H9 (cell line): Measurements from ENCODE around the gene LRRC7. TPM values are rescaled to one million over a fixed set of nuclear protein-coding genes. Genes with fewer than 3 reads are reported as not detected.

Experiments used
- DNase-seq: peaks from one replicate; pipeline ENCODE4 v3.0.0-alpha.2; 2017
- H2AFZ ChIP-seq: one replicate; pipeline ENCODE4 v1.6.1; 2013; ENCODE audit warnings: mild to moderate bottlenecking, low read length, control low read depth, moderate library complexity
- H2AK5ac ChIP-seq: 2 replicates; pipeline ENCODE4 v1.6.1; 2013; ENCODE audit warnings: low read length, control low read depth, mixed read lengths; ENCODE audit not compliant: insufficient read length
- H2BK120ac ChIP-seq: one replicate; pipeline ENCODE4 v1.6.1; 2013; ENCODE audit warnings: low read depth, mild to moderate bottlenecking, low read length, control low read depth, inconsistent platforms; ENCODE audit not compliant: poor library complexity, severe bottlenecking
- H2BK12ac ChIP-seq: 2 replicates; pipeline ENCODE4 v1.6.1; 2013; ENCODE audit warnings: low read length, control low read depth, mixed read lengths, low read depth; ENCODE audit not compliant: insufficient read length
- H2BK15ac ChIP-seq: 2 replicates; pipeline ENCODE4 v1.6.1; 2013; ENCODE audit warnings: low read depth, low read length, control low read depth
- H2BK20ac ChIP-seq: one replicate; pipeline ENCODE4 v1.6.1; 2013; ENCODE audit warnings: low read depth, mild to moderate bottlenecking, low read length, control low read depth, inconsistent platforms; ENCODE audit not compliant: poor library complexity, severe bottlenecking
- H2BK5ac ChIP-seq: 2 replicates; pipeline ENCODE4 v1.6.1; 2013; ENCODE audit warnings: low read length, control low read depth, mixed read lengths; ENCODE audit not compliant: insufficient read length
- H3K14ac ChIP-seq: 2 replicates; pipeline ENCODE4 v1.6.1; 2013; ENCODE audit warnings: low read length, control low read depth; ENCODE audit not compliant: insufficient read depth
- H3K18ac ChIP-seq: 2 replicates; pipeline ENCODE4 v1.6.1; 2013; ENCODE audit warnings: low read depth, mild to moderate bottlenecking, mixed read lengths, low read length, control low read depth; ENCODE audit not compliant: insufficient read length
- H3K23ac ChIP-seq: 2 replicates; pipeline ENCODE4 v1.6.1; 2013; ENCODE audit warnings: low read length, control low read depth, mixed read lengths, low read depth; ENCODE audit not compliant: insufficient read length
- H3K23me2 ChIP-seq: 2 replicates; pipeline ENCODE4 v1.6.1; 2013; ENCODE audit warnings: low read depth, mild to moderate bottlenecking, mixed read lengths, low read length, control low read depth; ENCODE audit not compliant: insufficient read length, poor library complexity, severe bottlenecking
- H3K27ac ChIP-seq: 2 replicates; pipeline ENCODE4 v1.5.1; 2013; ENCODE audit warnings: low read length, control low read depth, mixed read lengths, low read depth; ENCODE audit not compliant: insufficient read length
- H3K27me3 ChIP-seq: 2 replicates; pipeline ENCODE4 v1.6.1; 2013; ENCODE audit warnings: low read length, control low read depth, inconsistent platforms; ENCODE audit not compliant: insufficient read depth
- H3K4ac ChIP-seq: 2 replicates; pipeline ENCODE4 v1.6.1; 2013; ENCODE audit warnings: low read depth, mild to moderate bottlenecking, control low read depth, inconsistent platforms, low read length, moderate library complexity
- H3K4me1 ChIP-seq: 2 replicates; pipeline ENCODE4 v1.6.1; 2013; ENCODE audit warnings: low read length, control low read depth, inconsistent platforms; ENCODE audit not compliant: insufficient read depth
- H3K4me2 ChIP-seq: 2 replicates; pipeline ENCODE4 v1.6.1; 2013; ENCODE audit warnings: low read length, control low read depth, mixed read lengths; ENCODE audit not compliant: insufficient read length, insufficient read depth
- H3K56ac ChIP-seq: 2 replicates; pipeline ENCODE4 v1.6.1; 2013; ENCODE audit warnings: low read depth, mild to moderate bottlenecking, mixed read lengths, low read length, control low read depth; ENCODE audit not compliant: insufficient read length
- H3K79me1 ChIP-seq: 2 replicates; pipeline ENCODE4 v1.6.1; 2013; ENCODE audit warnings: low read depth, mild to moderate bottlenecking, moderate library complexity, low read length, control low read depth, inconsistent platforms; ENCODE audit not compliant: insufficient read depth, poor library complexity, severe bottlenecking
- H3K79me2 ChIP-seq: 2 replicates; pipeline ENCODE4 v1.6.1; 2013; ENCODE audit warnings: low read length, control low read depth, inconsistent platforms; ENCODE audit not compliant: insufficient read depth
- H3K9ac ChIP-seq: 2 replicates; pipeline ENCODE4 v1.6.1; 2013; ENCODE audit warnings: low read length, control low read depth, mixed read lengths; ENCODE audit not compliant: insufficient read length; ENCODE audit errors: extremely low read depth
- H3K9me3 ChIP-seq: one replicate; pipeline ENCODE4 v1.6.1; 2013; ENCODE audit warnings: low read depth, low read length, inconsistent platforms; ENCODE audit not compliant: control insufficient read depth
- H3T11ph ChIP-seq: one replicate; pipeline ENCODE4 v1.6.1; 2013; ENCODE audit warnings: mild to moderate bottlenecking, low read length, control low read depth, inconsistent platforms
- H4K20me1 ChIP-seq: one replicate; pipeline ENCODE4 v1.6.1; 2013; ENCODE audit not compliant: control insufficient read depth, insufficient read length, insufficient read depth
- H4K5ac ChIP-seq: 2 replicates; pipeline ENCODE4 v1.6.1; 2013; ENCODE audit warnings: low read depth, mild to moderate bottlenecking, mixed read lengths, low read length, control low read depth; ENCODE audit not compliant: insufficient read length
- H4K8ac ChIP-seq: replicated peaks from 2 replicates; pipeline ENCODE4 v1.6.1; 2013; ENCODE audit warnings: low read length, control low read depth, mixed read lengths, low read depth; ENCODE audit not compliant: insufficient read length
- H4K91ac ChIP-seq: 2 replicates; pipeline ENCODE4 v1.6.1; 2013; ENCODE audit warnings: low read depth, mild to moderate bottlenecking, moderate library complexity, mixed read lengths, low read length, control low read depth; ENCODE audit not compliant: insufficient read length
- H3K27ac Mint-ChIP-seq, 3 experiments: 2 replicates in 2 of 3; 3 replicates in 1 of 3; pipeline ENCODE4 v1.8.0; 2020 to 2021; ENCODE audit warnings: mixed read lengths in 3 of 3, mild to moderate bottlenecking in 1 of 3, moderate library complexity in 1 of 3
- H3K27me3 Mint-ChIP-seq: 2 replicates; pipeline ENCODE4 v1.8.0; 2021; ENCODE audit warnings: low read depth, mild to moderate bottlenecking, moderate library complexity, mixed read lengths
- H3K36me3 Mint-ChIP-seq, 3 experiments: 2 replicates in 2 of 3; 3 replicates in 1 of 3; pipeline ENCODE4 v1.8.0; 2020 to 2021; ENCODE audit warnings: low read depth in 3 of 3, mixed read lengths in 3 of 3; ENCODE audit not compliant: insufficient read depth in 1 of 3
- H3K4me1 Mint-ChIP-seq, 2 experiments: 2 replicates each; pipeline ENCODE4 v1.8.0; 2020; ENCODE audit warnings: mixed read lengths in 2 of 2
- H3K4me3 Mint-ChIP-seq, 2 experiments: 2 replicates in 1 of 2; 3 replicates in 1 of 2; pipeline ENCODE4 v1.8.0; 2020 to 2021; ENCODE audit warnings: mild to moderate bottlenecking in 2 of 2, mixed read lengths in 2 of 2, moderate library complexity in 1 of 2
- H3K9me3 Mint-ChIP-seq, 2 experiments: 2 replicates in 1 of 2; 3 replicates in 1 of 2; pipeline ENCODE4 v1.8.0; 2020; ENCODE audit warnings: mild to moderate bottlenecking in 2 of 2, mixed read lengths in 2 of 2, moderate library complexity in 1 of 2
- WGBS: extraction: QIAGEN DNeasy Blood & Tissue Kit; methylation state at CpG from one replicate; pipeline ENCODE4 v1.1.7; 2013; ENCODE audit warnings: missing lambda C conversion rate, low lambda C conversion rate, mixed read lengths; ENCODE audit not compliant: insufficient read length; ENCODE audit errors: extremely low coverage; 5-methylcytosine and 5-hydroxymethylcytosine counted together
- total RNA-seq: library from RNA; stranded (reverse); gene quantifications from 2 replicates; pipeline ENCODE4 v1.2.1, GENCODE V29; 2021
- TF ChIP-seq, protein P1 (sequence below): fragments of 200-600 bp; sonication (generic); conservative IDR thresholded peaks from 3 replicates; pipeline ENCODE4 v1.8.0; 2021; ENCODE audit warnings: antibody characterized with exemption, mild to moderate bottlenecking

Gene LRRC7
- total RNA-seq, 1 experiment from 2014 or later, result not detected

DNA sequence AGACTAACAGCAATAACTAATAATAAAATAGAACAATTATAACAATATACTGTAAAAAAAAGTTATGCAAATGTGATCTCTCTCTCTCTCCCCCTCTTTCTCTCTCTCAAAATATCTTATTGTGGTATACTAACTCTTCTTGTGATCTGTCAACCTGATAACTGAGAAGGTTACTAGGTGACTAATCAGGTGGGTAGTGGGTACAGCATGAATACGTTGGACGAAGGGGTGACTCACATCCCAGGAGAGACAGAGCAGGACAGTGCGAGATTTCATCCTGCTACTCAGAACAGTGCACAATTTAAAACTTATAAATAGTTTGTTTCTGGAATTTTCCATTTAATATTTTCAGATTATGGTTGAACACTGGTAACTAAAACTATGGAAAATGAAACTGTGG lies 380.1 kb downstream of the LRRC7 start:
- no peak overlapping the region for H3K4ac ChIP-seq
- H3K4me1 ChIP-seq, result no peaks in the 10 kb centered on the region
- no peak overlapping the region for H2BK12ac ChIP-seq
- no peaks in the 10 kb centered on the region for H3K79me1 ChIP-seq
- DNase-seq, result no peak
- no peak overlapping the region for H2AFZ ChIP-seq
- no peak overlapping the region for H3K14ac ChIP-seq
- H3K27me3 ChIP-seq, result no peaks in the 10 kb centered on the region
- no peaks in the 10 kb centered on the region for H3K79me2 ChIP-seq
- H3K23me2 ChIP-seq, result no peaks in the 10 kb centered on the region
- H2AK5ac ChIP-seq, result no peak overlapping the region
- no peak overlapping the region for H2BK120ac ChIP-seq
- no peak overlapping the region for H3K4me2 ChIP-seq
- no peak overlapping the region for H3K9ac ChIP-seq
- no peak overlapping the region for H4K91ac ChIP-seq
- no peaks in the 10 kb centered on the region for H3K4me1 Mint-ChIP-seq
- no peak overlapping the region for H3K23ac ChIP-seq
- H3K27ac ChIP-seq, result no peak overlapping the region
- no CpG with 5 or more reads among the region's 3 CpGs for WGBS
- H2BK15ac ChIP-seq, result no peak overlapping the region
- H2BK20ac ChIP-seq, result no peak overlapping the region
- no peak overlapping the region for H4K5ac ChIP-seq
- H2BK5ac ChIP-seq, result no peak overlapping the region
- H3K56ac ChIP-seq, result no peak overlapping the region
- no peak overlapping the region for H3K18ac ChIP-seq
- H3K27ac Mint-ChIP-seq, result no peak overlapping the region
- H4K8ac ChIP-seq, result no peak overlapping the region
- H3K4me3 Mint-ChIP-seq, result no peak overlapping the region
- no peaks in the 10 kb centered on the region for H4K20me1 ChIP-seq
- no peaks in the 10 kb centered on the region; a peak in 1 of 7 replicates for H3K36me3 Mint-ChIP-seq
- H3T11ph ChIP-seq, result no peak overlapping the region
- no peaks in the 10 kb centered on the region for H3K27me3 Mint-ChIP-seq
- H3K9me3 Mint-ChIP-seq, result peaks cover 2 to 4% of the 10 kb centered on the region in 2 experiments; a peak in 4 of 5 replicates
- TF ChIP-seq, protein P1, sequence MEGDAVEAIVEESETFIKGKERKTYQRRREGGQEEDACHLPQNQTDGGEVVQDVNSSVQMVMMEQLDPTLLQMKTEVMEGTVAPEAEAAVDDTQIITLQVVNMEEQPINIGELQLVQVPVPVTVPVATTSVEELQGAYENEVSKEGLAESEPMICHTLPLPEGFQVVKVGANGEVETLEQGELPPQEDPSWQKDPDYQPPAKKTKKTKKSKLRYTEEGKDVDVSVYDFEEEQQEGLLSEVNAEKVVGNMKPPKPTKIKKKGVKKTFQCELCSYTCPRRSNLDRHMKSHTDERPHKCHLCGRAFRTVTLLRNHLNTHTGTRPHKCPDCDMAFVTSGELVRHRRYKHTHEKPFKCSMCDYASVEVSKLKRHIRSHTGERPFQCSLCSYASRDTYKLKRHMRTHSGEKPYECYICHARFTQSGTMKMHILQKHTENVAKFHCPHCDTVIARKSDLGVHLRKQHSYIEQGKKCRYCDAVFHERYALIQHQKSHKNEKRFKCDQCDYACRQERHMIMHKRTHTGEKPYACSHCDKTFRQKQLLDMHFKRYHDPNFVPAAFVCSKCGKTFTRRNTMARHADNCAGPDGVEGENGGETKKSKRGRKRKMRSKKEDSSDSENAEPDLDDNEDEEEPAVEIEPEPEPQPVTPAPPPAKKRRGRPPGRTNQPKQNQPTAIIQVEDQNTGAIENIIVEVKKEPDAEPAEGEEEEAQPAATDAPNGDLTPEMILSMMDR, result no peak
- H3K9me3 ChIP-seq, result no peaks in the 10 kb centered on the region
